Measurements from ENCODE around the gene LIN7B. TPM values are rescaled to one million over a fixed set of nuclear protein-coding genes. Genes with fewer than 3 reads are reported as not detected.

LIN7B gene
- total and polyA plus RNA-seq, 2 of the 13 experiments (the other 11 are each of a cell fraction or from before 2014, with no cell fraction given) = 5.3 to 7.6 TPM

- TF ChIP-seq KDM2A (CRISPR knock-in tag; IDR thresholded peaks at IDR 0.05; ENCODE audit: borderline replicate concordance, low read depth) = peak; percentile 94
- peak; percentile 17; the same call in 1 of the 2 replicates for TF ChIP-seq HIVEP1 (CRISPR knock-in tag; IDR thresholded peaks at IDR 0.05)
- no peak for TF ChIP-seq GABPA (IDR thresholded peaks at IDR 0.05; ENCODE audit: low read depth, low read length)
- TF ChIP-seq GABPA (CRISPR knock-in tag; IDR thresholded peaks at IDR 0.05; ENCODE audit: low read depth) = peak; percentile 44
- no peak for TF ChIP-seq HMG20A (CRISPR knock-in tag; IDR thresholded peaks at IDR 0.05; ENCODE audit: borderline replicate concordance)
- TF ChIP-seq DNMT3B (CRISPR knock-in tag; conservative IDR thresholded peaks at IDR 0.05) = 0 out of 2 replicates have a peak, but pooled peaks have one; percentile 33
- TF ChIP-seq JARID2 (CRISPR knock-in tag; IDR thresholded peaks at IDR 0.05; ENCODE audit: insufficient replicate concordance) = peak; percentile 70
- no peak for TF ChIP-seq RBAK (CRISPR knock-in tag; IDR thresholded peaks at IDR 0.05)
- no peak for TF ChIP-seq SETDB1 (CRISPR knock-in tag; IDR thresholded peaks at IDR 0.05; ENCODE audit: borderline replicate concordance)
- no peak for TF ChIP-seq ZNF557 (CRISPR knock-in tag; IDR thresholded peaks at IDR 0.05)
- 0 out of 2 replicates have a peak, but pooled peaks have one; percentile 62 for TF ChIP-seq RARG (CRISPR knock-in tag; IDR thresholded peaks at IDR 0.05; ENCODE audit: low read depth)
- TF ChIP-seq BCL6 (CRISPR knock-in tag; IDR thresholded peaks at IDR 0.05) = no peak; the same call in 1 of the 2 replicates
- TF ChIP-seq ERF (CRISPR knock-in tag; IDR thresholded peaks at IDR 0.05) = peak; percentile 77
- TF ChIP-seq STAG1 (CRISPR knock-in tag; IDR thresholded peaks at IDR 0.05) = no peak
- no peak for TF ChIP-seq ZBTB14 (CRISPR knock-in tag; IDR thresholded peaks at IDR 0.05)
- TF ChIP-seq ZNF580 (CRISPR knock-in tag; IDR thresholded peaks at IDR 0.05; ENCODE audit: borderline replicate concordance, low read depth) = peak; percentile 26; the same call in 1 of the 2 replicates
- no peak for TF ChIP-seq ZNF510 (CRISPR knock-in tag; IDR thresholded peaks at IDR 0.05; ENCODE audit: low read depth)
- TF ChIP-seq MBD4 (IDR thresholded peaks at IDR 0.05; ENCODE audit: borderline replicate concordance, low read length) = no peak
- no peak for TF ChIP-seq ZNF550 (CRISPR knock-in tag; IDR thresholded peaks at IDR 0.05; ENCODE audit: borderline replicate concordance)
- TF ChIP-seq, protein P1, sequence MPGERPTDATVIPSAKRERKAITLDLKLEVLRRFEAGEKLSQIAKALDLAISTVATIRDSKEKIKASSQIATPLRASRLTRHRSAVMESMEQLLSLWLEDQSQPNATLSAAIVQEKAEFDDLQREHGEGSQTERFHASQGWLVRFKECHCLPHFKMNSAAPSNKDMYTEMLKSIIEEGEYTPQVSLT (CRISPR knock-in tag; IDR thresholded peaks at IDR 0.05; ENCODE audit: borderline replicate concordance, low read depth) = no peak
- TF ChIP-seq, protein P2, sequence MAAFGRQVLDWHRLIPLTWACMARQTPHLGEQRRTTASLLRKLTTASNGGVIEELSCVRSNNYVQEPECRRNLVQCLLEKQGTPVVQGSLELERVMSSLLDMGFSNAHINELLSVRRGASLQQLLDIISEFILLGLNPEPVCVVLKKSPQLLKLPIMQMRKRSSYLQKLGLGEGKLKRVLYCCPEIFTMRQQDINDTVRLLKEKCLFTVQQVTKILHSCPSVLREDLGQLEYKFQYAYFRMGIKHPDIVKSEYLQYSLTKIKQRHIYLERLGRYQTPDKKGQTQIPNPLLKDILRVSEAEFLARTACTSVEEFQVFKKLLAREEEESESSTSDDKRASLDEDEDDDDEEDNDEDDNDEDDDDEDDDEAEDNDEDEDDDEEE (CRISPR knock-in tag; IDR thresholded peaks at IDR 0.05) = no peak
- TF ChIP-seq ZNF124 (CRISPR knock-in tag; IDR thresholded peaks at IDR 0.05) = 0 out of 2 replicates have a peak, but pooled peaks have one; percentile 75
- TF ChIP-seq EP300 (IDR thresholded peaks at IDR 0.05; ENCODE audit: low read depth in 2 of 2, low read length in 2 of 2) = 0 out of 4 replicates have a peak, but pooled peaks of 1 of the 2 experiments have one; percentile 19
- no peak for TF ChIP-seq EP300 (CRISPR knock-in tag; IDR thresholded peaks at IDR 0.05; ENCODE audit: borderline replicate concordance)
- no peak for TF ChIP-seq ZNF282 (IDR thresholded peaks at IDR 0.05; ENCODE audit: partially characterized antibody)
- no peak for TF ChIP-seq NR3C1 (CRISPR knock-in tag; IDR thresholded peaks at IDR 0.05)
- TF ChIP-seq CHD2 (IDR thresholded peaks at IDR 0.05; ENCODE audit: low read depth, low read length) = peak; percentile 92
These were observed 28.9 kb upstream of the LIN7B start, which contains the start of gene SNRNP70 (continued) for GRCh38 chr19:49085020-49085867.

Measured in HepG2 (cell line).